Pancreas (tissue), 10 donors: Measurements from ENCODE around the gene PMPCA. TPM values are rescaled to one million over a fixed set of nuclear protein-coding genes. Genes with fewer than 3 reads are reported as not detected.

ENCODE experiments used
- ATAC-seq, 4 donors: fragments of 200-7000 bp; cut with Tn5 transposase; one replicate each; pipeline versions ENCODE4 v1.8.0 to v1.9.1; 2020; ENCODE audit warnings: mild to moderate bottlenecking in 4 of 4, moderate library complexity in 4 of 4
- DNase-seq, 6 donors: peaks; one replicate each; pipeline ENCODE4 v3.0.0-alpha.2; 2020
- FAIRE-seq: peaks from 2 replicates; lab custom pipeline; 2012; peaks lifted over from hg19 to GRCh38; lab: Jason Lieb, UNC
- H3K27ac ChIP-seq, 4 donors: fragments of 200-600 bp; sonication (generic); 1 replicate in 3 of 4; 2 replicates in 1 of 4; pipeline versions ENCODE4 v1.5.0 to v1.8.0; 2020
- H3K27me3 ChIP-seq, 4 donors: fragments of 200-600 bp; one replicate each; pipeline ENCODE4 v1.8.0; 2021
- H3K36me3 ChIP-seq, 3 donors: fragments of 200-600 bp; sonication (generic) in 1 of 3; one replicate each; pipeline versions ENCODE4 v1.5.0 to v1.8.0; 2020 to 2021
- H3K4me1 ChIP-seq, 3 donors: fragments of 200-600 bp; one replicate each; pipeline ENCODE4 v1.8.0; 2021
- H3K4me3 ChIP-seq, 4 donors: fragments of 200-600 bp; sonication (generic) in 2 of 4; one replicate each; pipeline versions ENCODE4 v1.5.0 to v1.8.0; 2020 to 2021
- H3K9me3 ChIP-seq, 4 donors: fragments of 200-600 bp; one replicate each; pipeline ENCODE4 v1.8.0; 2021
- CTCF ChIP-seq, 4 donors: fragments of 200-600 bp; sonication (generic) in 3 of 4; IDR thresholded peaks; one replicate each; pipeline versions ENCODE4 v1.5.0 to v1.8.0; 2021; ENCODE audit warnings: antibody characterized with exemption in 4 of 4
- WGBS, 2 donors: extraction: QIAGEN DNeasy Blood & Tissue Kit; methylation state at CpG; one replicate each; pipeline ENCODE4 v1.1.7; 2013; 5-methylcytosine and 5-hydroxymethylcytosine counted together
- intact Hi-C, 3 donors: fragments of 100-400 bp; cut with DNase I; formaldehyde crosslinking; loops; one replicate each; pipeline versions ENCODE4 v1.11.1 to v1.14.2; 2022
- polyA plus RNA-seq, 2 donors: library from polyadenylated mRNA; stranded (reverse); fragments of 200-250 nt; gene quantifications; one replicate each; pipeline ENCODE4 v1.2.3, GENCODE V29; 2013
- total RNA-seq, 6 donors: library from RNA; stranded (reverse); fragmentation: NEBNext Ultra II Directional in 4 of 6; extraction: Animal tissue kit (Norgen Biotek cat#: 25700) in 4 of 6; gene quantifications; one replicate each; pipeline versions ENCODE4 v1.2.1 to v1.2.4, GENCODE V29; 2021 to 2023
- donor health status: healthy with polysubstance abuse.
- donor health status: DM: no; HTN: no; CAD: no; lungs with moderate emphysema.
- donor health status: DM: no; HTN: no; CAD: no.
- donor health status: control.
- donor health status: control.
- donor health status: Bipolar disorder and iron deficiency.
- donor health status: DM: yes; HTN: yes; CAD: no.
- donor health status: DM: no; HTN: no; CAD: no.
- donor health status: DM: no; HTN: no; CAD: no.
- donor health status: DM: yes; HTN: yes; CAD: no.

Gene PMPCA
- total and polyA plus RNA-seq, 8 donors, result 16.3 to 51.4 (median 19.5) TPM

- Histone ChIP-seq H3K9me3 (no peaks in the 10 kb centered on the region), H3K4me1 (peaks cover 0 to 11% (median 7%) of the 10 kb centered on the region in 3 donors), H3K27ac (no peak overlapping the region), H3K36me3 (peaks cover 0 to 23% (median 14%) of the 10 kb centered on the region in 3 donors), H3K27me3 (no peaks in the 10 kb centered on the region), H3K4me3 (peak overlapping the region; percentile 89 to 99 (median 95))
- intact Hi-C loops, result loop anchor here in 1 of 3 donors (5.0 kb wide), 1 partner anchor 233 kb away; no protein-coding TSS in a partner anchor
- FAIRE-seq (no peak), ATAC-seq (peak; percentile 14 to 40 (median 22)), DNase-seq (peak in 4 of 6 donors; percentile 35 to 82 (median 58))
- WGBS, 2 donors, result 1% methylated on average over 64 to 67 of the region's 67 CpGs
- TF ChIP-seq CTCF (IDR thresholded peaks at IDR 0.05), result no peak
These were observed 11.1 kb upstream of the PMPCA start for GRCh38 chr9:136399176-136400037.

- H3K36me3 ChIP-seq, result peaks cover 0 to 14% (median 8%) of the 10 kb centered on the region in 3 donors
- H3K4me1 ChIP-seq, result peaks cover 0 to 11% (median 7%) of the 10 kb centered on the region in 3 donors
- H3K9me3 ChIP-seq, result no peaks in the 10 kb centered on the region
- peak; percentile 75 to 97 (median 91) for DNase-seq
- peak; percentile 95 to 98 (median 96) for ATAC-seq
- TF ChIP-seq CTCF (IDR thresholded peaks at IDR 0.05), result peak; percentile 88 to 98 (median 94)
- H3K4me3 ChIP-seq, result peak within 1 kb of the TSS; percentile 89 to 99 (median 95)
- intact Hi-C loops, result loop anchor here in 1 of 3 donors (5.0 kb wide), 1 partner anchor 232 kb away; no protein-coding TSS in a partner anchor
- H3K27me3 ChIP-seq, result no peaks in the 10 kb centered on the region
- 4 to 5% methylated on average over 58 to 71 of the region's 71 CpGs for WGBS, 2 donors
- no peak within 1 kb of the TSS for H3K27ac ChIP-seq
- no peak for FAIRE-seq
These were observed 10.2 kb upstream of the PMPCA start, which contains the start of gene SNAPC4 for GRCh38 chr9:136400038-136400834. TSS of gene SNAPC4 (minus strand) at chr9:136400170. CDS start at chr9:136398428, 1,742 bp downstream.

GRCh38 chr9:136401173-136401922, 9.1 kb upstream of the PMPCA start:
- ATAC-seq, result no peak
- peak in 2 of 6 donors; percentile 48 to 66 for DNase-seq
- peaks cover 0 to 11% (median 4%) of the 10 kb centered on the region in 3 donors for H3K36me3 ChIP-seq
- no peaks in the 10 kb centered on the region for H3K27me3 ChIP-seq
- no peak overlapping the region for H3K27ac ChIP-seq
- intact Hi-C loops, result loop anchor here in 1 of 3 donors (5.0 kb wide), 1 partner anchor 231 kb away; no protein-coding TSS in a partner anchor
- 78 to 87% methylated on average over 18 of the region's 18 CpGs for WGBS, 2 donors
- no peaks in the 10 kb centered on the region for H3K9me3 ChIP-seq
- FAIRE-seq, result no peak
- no peak for TF ChIP-seq CTCF (IDR thresholded peaks at IDR 0.05)
- no peak overlapping the region for H3K4me3 ChIP-seq
- peaks cover 0 to 11% (median 7%) of the 10 kb centered on the region in 3 donors for H3K4me1 ChIP-seq

GRCh38 chr9:136402067-136402466, 8.4 kb upstream of the PMPCA start:
- H3K4me1 ChIP-seq, result peaks cover 0 to 11% (median 7%) of the 10 kb centered on the region in 3 donors
- peaks cover 0 to 18% (median 4%) of the 10 kb centered on the region in 3 donors for H3K36me3 ChIP-seq
- no peak for TF ChIP-seq CTCF (IDR thresholded peaks at IDR 0.05)

More at GRCh38 chr9:136402067-136402466, 8.4 kb upstream of the PMPCA start:
- Histone ChIP-seq H3K4me3 (no peak overlapping the region), H3K27ac (no peak overlapping the region), H3K9me3 (no peaks in the 10 kb centered on the region), H3K27me3 (no peaks in the 10 kb centered on the region)
- intact Hi-C loops, result loop anchor here in 1 of 3 donors (5.0 kb wide), 1 partner anchor 230 kb away; no protein-coding TSS in a partner anchor
- no peak for ATAC-seq
- WGBS, 2 donors, result 45 to 49% methylated on average over 13 of the region's 13 CpGs
- peak in 1 of 6 donors; percentile 41 for DNase-seq
- no peak for FAIRE-seq
